Heart left ventricle (tissue), 16 donors: ENCODE measurements around the gene ZDHHC22. TPM values are rescaled to one million over a fixed set of nuclear protein-coding genes. Genes with fewer than 3 reads are reported as not detected.
"Not testable (repeated sequence)": the region's sequence is repeated elsewhere in the genome, so short reads cannot be mapped to it uniquely, and the experiment has no call there.

Experiments
- ATAC-seq, 4 donors: fragments of 200-7000 bp; cut with Tn5 transposase; one replicate each; pipeline ENCODE4 v1.9.1; 2020 to 2022; ENCODE audit warnings: moderate library complexity in 4 of 4, mild to moderate bottlenecking in 3 of 4, moderate number of reproducible peaks in 1 of 4
- DNase-seq, 5 donors: peaks; one replicate each; pipeline ENCODE4 v3.0.0-alpha.2; 2020
- H3K27ac ChIP-seq, 12 donors: fragments of 200-600 bp; sonication (generic) in 4 of 12; one replicate each; pipeline versions ENCODE4 v1.5.0 to v1.8.0; 2016 to 2022; ENCODE audit warnings: mild to moderate bottlenecking in 2 of 12
- H3K27me3 ChIP-seq, 9 donors: fragments of 200-600 bp; sonication (generic) in 2 of 9; one replicate each; pipeline versions ENCODE4 v1.5.1 to v1.8.0; 2016 to 2022; ENCODE audit warnings: mild to moderate bottlenecking in 3 of 9
- H3K36me3 ChIP-seq, 9 donors: fragments of 200-600 bp; sonication (generic) in 2 of 9; one replicate each; pipeline versions ENCODE4 v1.5.0 to v1.8.0; 2018 to 2022; ENCODE audit warnings: mild to moderate bottlenecking in 2 of 9
- H3K4me1 ChIP-seq, 12 donors: fragments of 200-600 bp; sonication (generic) in 4 of 12; one replicate each; pipeline versions ENCODE4 v1.5.0 to v1.8.0; 2016 to 2022; ENCODE audit warnings: mild to moderate bottlenecking in 3 of 12
- H3K4me3 ChIP-seq, 12 donors: fragments of 200-600 bp; sonication (generic) in 4 of 12; one replicate each; pipeline versions ENCODE4 v1.5.0 to v1.8.0; 2017 to 2022; ENCODE audit warnings: mild to moderate bottlenecking in 9 of 12, moderate library complexity in 4 of 12
- H3K9me3 ChIP-seq, 12 donors: fragments of 200-600 bp; sonication (generic) in 4 of 12; one replicate each; pipeline versions ENCODE4 v1.5.0 to v1.8.0; 2016 to 2022; ENCODE audit warnings: mild to moderate bottlenecking in 1 of 12
- CTCF ChIP-seq, 12 donors: fragments of 200-600 bp; sonication (generic) in 4 of 12; IDR thresholded peaks; one replicate each; pipeline versions ENCODE4 v1.5.0 to v1.8.0; 2018 to 2022; ENCODE audit warnings: antibody characterized with exemption in 12 of 12, mild to moderate bottlenecking in 5 of 12
- POLR2A ChIP-seq, 2 donors: fragments of 450-650 bp; IDR thresholded peaks; one replicate each; pipeline ENCODE4 v1.6.1; 2017; ENCODE audit warnings: antibody characterized with exemption in 2 of 2, mild to moderate bottlenecking in 2 of 2, moderate library complexity in 2 of 2
- WGBS, 4 donors: extraction: QIAGEN DNeasy Blood & Tissue Kit in 2 of 4; methylation state at CpG; one replicate each; pipeline versions ENCODE4 v1.1.5 to v1.1.7; 2013 to 2018; 5-methylcytosine and 5-hydroxymethylcytosine counted together
- intact Hi-C, 10 donors: fragments of 100-400 bp; cut with DNase I; formaldehyde crosslinking; loops; one replicate each; pipeline versions ENCODE4 v1.11.1 to v1.14.2; 2022
- polyA plus RNA-seq, 2 donors: library from polyadenylated mRNA; stranded (reverse); fragments of 200-250 nt; gene quantifications; one replicate each; pipeline ENCODE4 v1.2.3, GENCODE V29; 2013
- total RNA-seq, 9 donors: library from RNA; depleted of rRNA in 2 of 9; stranded (reverse); fragments of >200 nt in 2 of 9; fragmentation: NEBNext Ultra II Directional in 3 of 9; extraction: Animal tissue kit (Norgen Biotek cat#: 25700) in 3 of 9; gene quantifications; one replicate each; pipeline versions ENCODE4 v1.1.0 to v1.2.4, GENCODE V29; 2016 to 2023
- donor health status: ischemic (EF 13 %, LVEDD 7.1; RV severe dilation, severe dysfunction).
- donor health status: healthy with polysubstance abuse.
- donor health status: DM: no; HTN: yes; CAD: no.
- donor health status: DM: no; HTN: no; CAD: no.
- donor health status: ischemic (EF 25% LVEDD 6.9; RV normal size, moderate dysfunction).
- donor health status: ischemic (EF 25% LVEDD 5.7; RV mildly dilated, moderate dysfunction).
- donor health status: healthy.
- donor health status: DM: yes; HTN: yes; CAD: no.
- donor health status: ischemic (EF 35%, LVEDD 5.7; RV mildly dilated, moderate dysfunction).
- donor health status: nonischemic (EF 11% LVEDD 7.7; RV severe dilation, severe dysfunction).
- donor health status: DM: yes; HTN: yes; CAD: no.
- donor health status: PGD.
- donor health status: ischemic (EF 29% LVEDD 5.4; RV normal size, mild dysfunction).
- donor health status: nonischemic (EF 23%, LVEDD 6.1; RV moderate dilation, normal function).

Gene ZDHHC22
- total and polyA plus RNA-seq, 11 donors: 0.12 TPM; not detected in 10

GRCh38 chr14:77175843-77176242, 34.3 kb upstream of the ZDHHC22 start:
- no peak overlapping the region for H3K4me3 ChIP-seq
- whole genome bisulfite sequencing, 4 donors: 48 to 59% (median 53%) methylated on average over 3 of the region's 3 CpGs
- H3K9me3 ChIP-seq: peaks cover 0 to 2% (median 0%) of the 10 kb centered on the region in 12 donors
- peaks cover 0 to 13% (median 0%) of the 10 kb centered on the region in 9 donors for H3K27me3 ChIP-seq
- no peaks in the 10 kb centered on the region for H3K4me1 ChIP-seq
- DNase-seq (no peak), ATAC-seq (no peak)
- H3K36me3 ChIP-seq: no peaks in the 10 kb centered on the region
- intact Hi-C loops: no loop called here
- no peak for TF ChIP-seq POLR2A (IDR thresholded peaks at IDR 0.05)
- no peak for TF ChIP-seq CTCF (IDR thresholded peaks at IDR 0.05)
- H3K27ac ChIP-seq: no peak overlapping the region

- DNase-seq, H3K27ac ChIP-seq, H3K36me3 ChIP-seq, intact Hi-C loops, H3K27me3 ChIP-seq, H3K4me3 ChIP-seq, H3K4me1 ChIP-seq, ATAC-seq: not testable (repeated sequence)
- H3K9me3 ChIP-seq: peaks cover 0 to 19% (median 15%) of the 10 kb centered on the region in 12 donors
- 85 to 92% (median 88%) methylated on average over 9 of the region's 9 CpGs for WGBS, 4 donors
These were observed 32.5 kb upstream of the ZDHHC22 start for GRCh38 chr14:77173911-77174617.

- TF ChIP-seq CTCF (IDR thresholded peaks at IDR 0.05) (no peak), POLR2A (IDR thresholded peaks at IDR 0.05) (no peak)
- Histone ChIP-seq H3K27ac (no peak overlapping the region), H3K36me3 (no peaks in the 10 kb centered on the region), H3K9me3 (peaks cover 0 to 25% (median 16%) of the 10 kb centered on the region in 12 donors), H3K4me1 (no peaks in the 10 kb centered on the region), H3K27me3 (no peaks in the 10 kb centered on the region), H3K4me3 (no peak overlapping the region)
- ATAC-seq: no peak
- WGBS, 4 donors: 76 to 78% (median 78%) methylated on average over 5 of the region's 5 CpGs
- intact Hi-C loops: no loop called here
- DNase-seq: no peak
These were observed 31.3 kb upstream of the ZDHHC22 start for GRCh38 chr14:77172916-77173315.

- ATAC-seq: no peak
- H3K36me3 ChIP-seq: no peaks in the 10 kb centered on the region
- no peak for TF ChIP-seq POLR2A (IDR thresholded peaks at IDR 0.05)
- no peak overlapping the region for H3K27ac ChIP-seq
- WGBS, 4 donors: 54 to 65% (median 56%) methylated on average over 3 of the region's 3 CpGs
- peaks cover 0 to 25% (median 16%) of the 10 kb centered on the region in 12 donors for H3K9me3 ChIP-seq
- no peaks in the 10 kb centered on the region for H3K4me1 ChIP-seq
- DNase-seq: no peak
- intact Hi-C loops: no loop called here
- no peaks in the 10 kb centered on the region for H3K27me3 ChIP-seq
- H3K4me3 ChIP-seq: no peak overlapping the region
These were observed 28.5 kb upstream of the ZDHHC22 start for GRCh38 chr14:77170045-77170444.

GRCh38 chr14:77161011-77161410, 19.4 kb upstream of the ZDHHC22 start:
- no peak for ATAC-seq
- peaks cover 0 to 9% (median 5%) of the 10 kb centered on the region in 9 donors for H3K27me3 ChIP-seq

More at GRCh38 chr14:77161011-77161410, 19.4 kb upstream of the ZDHHC22 start:
- H3K27ac ChIP-seq: no peak overlapping the region
- no peak overlapping the region for H3K4me3 ChIP-seq
- H3K9me3 ChIP-seq: no peaks in the 10 kb centered on the region
- TF ChIP-seq CTCF (IDR thresholded peaks at IDR 0.05): no peak
- no peak for TF ChIP-seq POLR2A (IDR thresholded peaks at IDR 0.05)
- H3K4me1 ChIP-seq: peaks cover 0 to 12% (median 0%) of the 10 kb centered on the region in 12 donors
- H3K36me3 ChIP-seq: no peaks in the 10 kb centered on the region
- DNase-seq: no peak
- intact Hi-C loops: no loop called here
- WGBS, 4 donors: 65 to 77% (median 74%) methylated on average over 4 of the region's 4 CpGs
